Breast epithelium (tissue), 3 donors: ENCODE data around the gene LDB3.

Source experiments
- CTCF ChIP-seq, 3 donors: fragments of 450-650 bp; IDR thresholded peaks; one replicate each; pipeline ENCODE4 v1.5.1; 2016 to 2017; ENCODE audit warnings: antibody characterized with exemption in 3 of 3, mild to moderate bottlenecking in 3 of 3, moderate library complexity in 3 of 3
- POLR2A ChIP-seq: fragments of 450-650 bp; IDR thresholded peaks from one replicate; pipeline ENCODE4 v1.6.1; 2016; ENCODE audit warnings: antibody characterized with exemption, mild to moderate bottlenecking, moderate library complexity
- POLR2AphosphoS5 ChIP-seq, 3 donors: sonication (generic); formaldehyde crosslinking; IDR thresholded peaks; one replicate each; pipeline ENCODE4 v1.6.1; 2017; ENCODE audit warnings: antibody characterized with exemption in 3 of 3

- TF ChIP-seq CTCF (IDR thresholded peaks at IDR 0.05) (no peak), POLR2A (no peak), POLR2AphosphoS5 (IDR thresholded peaks at IDR 0.05) (no peak)
Observed at GRCh38 chr10:86733260-86733671, 65.0 kb downstream of the LDB3 start.
